OCI-LY1 (cell line): ENCODE data around the gene MFAP3L.

Source experiments
- H2AFZ ChIP-seq: fragments of 200-600 bp; sonication (generic), shearing (Covaris generic); 2 replicates; pipeline ENCODE4 v1.6.0; 2014; ENCODE audit warnings: antibody characterized with exemption, mild to moderate bottlenecking, low read length
- H3F3A ChIP-seq: fragments of 200-600 bp; sonication (generic), shearing (Covaris generic); 2 replicates; pipeline ENCODE4 v1.6.0; 2014; ENCODE audit warnings: mild to moderate bottlenecking, antibody characterized with exemption, low read length, moderate library complexity; ENCODE audit not compliant: insufficient read depth
- H3K27ac ChIP-seq: fragments of 200-600 bp; sonication (generic); 2 replicates; pipeline ENCODE4 v1.5.1; 2014; ENCODE audit warnings: low read length, mixed run types, mild to moderate bottlenecking, low read depth; ENCODE audit not compliant: poor library complexity, severe bottlenecking
- H3K27me3 ChIP-seq: fragments of 200-600 bp; sonication (generic); 2 replicates; pipeline ENCODE4 v1.6.0; 2014; ENCODE audit warnings: antibody characterized with exemption, mild to moderate bottlenecking, low read length, moderate library complexity; ENCODE audit not compliant: insufficient read depth
- H3K36me3 ChIP-seq: fragments of 200-600 bp; sonication (generic); 2 replicates; pipeline ENCODE4 v1.6.1; 2014; ENCODE audit warnings: mild to moderate bottlenecking, antibody characterized with exemption, low read length, moderate library complexity, mixed read lengths; ENCODE audit not compliant: insufficient read depth
- H3K4me1 ChIP-seq: fragments of 200-600 bp; sonication (generic); 2 replicates; pipeline ENCODE4 v1.5.1; 2014; ENCODE audit warnings: mild to moderate bottlenecking, low read length, moderate library complexity; ENCODE audit not compliant: insufficient read depth, severe bottlenecking
- H3K4me2 ChIP-seq: fragments of 200-600 bp; sonication (generic), shearing (Covaris generic); 2 replicates; pipeline ENCODE4 v1.6.1; 2014; ENCODE audit warnings: low read length
- H3K4me3 ChIP-seq: fragments of 200-600 bp; sonication (generic); 2 replicates; pipeline ENCODE4 v1.5.1; 2014; ENCODE audit warnings: low read length, low read depth, mild to moderate bottlenecking, mixed read lengths; ENCODE audit not compliant: poor library complexity, severe bottlenecking
- H3K79me2 ChIP-seq: fragments of 200-600 bp; shearing (Covaris generic); 2 replicates; pipeline ENCODE4 v1.6.1; 2016; ENCODE audit warnings: mixed run types, low read length, mixed read lengths; ENCODE audit not compliant: insufficient read depth
- H3K9ac ChIP-seq: fragments of 200-600 bp; sonication (generic), shearing (Covaris generic); 2 replicates; pipeline ENCODE4 v1.6.1; 2014; ENCODE audit warnings: mild to moderate bottlenecking, low read length, mixed read lengths
- H3K9me2 ChIP-seq: fragments of 200-600 bp; sonication (generic), shearing (Covaris generic); 2 replicates; pipeline ENCODE4 v1.6.1; 2014; ENCODE audit warnings: low read depth, mild to moderate bottlenecking, low read length, mixed read lengths
- H3K9me3 ChIP-seq: fragments of 200-600 bp; shearing (Covaris generic); 2 replicates; pipeline ENCODE4 v1.6.1; 2014; ENCODE audit warnings: low read length, mixed read lengths
- H4K20me1 ChIP-seq: fragments of 200-600 bp; sonication (generic), shearing (Covaris generic); 2 replicates; pipeline ENCODE4 v1.6.0; 2016; ENCODE audit warnings: mild to moderate bottlenecking, low read length; ENCODE audit not compliant: insufficient read depth
- CTCF ChIP-seq: fragments of 200-600 bp; sonication (generic), shearing (Covaris generic); IDR thresholded peaks from 2 replicates; pipeline ENCODE4 v1.5.1; 2017; ENCODE audit warnings: mild to moderate bottlenecking, antibody characterized with exemption, low read length, moderate library complexity, mixed read lengths
- EZH2 ChIP-seq: fragments of 200-600 bp; sonication (generic), shearing (Covaris generic); IDR thresholded peaks from 2 replicates; pipeline ENCODE4 v1.8.0; 2017; ENCODE audit warnings: borderline replicate concordance, mixed run types, mild to moderate bottlenecking, antibody characterized with exemption, low read length, moderate library complexity, mixed read lengths

The MFAP3L gene

GRCh38 chr4:170027181-170027829 is 1.1 kb upstream of the MFAP3L start:
- Histone ChIP-seq H3K4me1 (no peaks in the 10 kb centered on the region), H3K36me3 (no peaks in the 10 kb centered on the region), H3K27ac (no peak overlapping the region), H3K79me2 (no peaks in the 10 kb centered on the region), H3K9me3 (no peaks in the 10 kb centered on the region), H3K4me2 (no peak overlapping the region), H2AFZ (no peak overlapping the region), H3K27me3 (no peaks in the 10 kb centered on the region), H3K9me2 (no peaks in the 10 kb centered on the region), H3K9ac (no peak overlapping the region), H3K4me3 (no peak overlapping the region), H3F3A (no peaks in the 10 kb centered on the region), H4K20me1 (no peaks in the 10 kb centered on the region)
- TF ChIP-seq CTCF, result no peak
- TF ChIP-seq EZH2, result no peak

- H3K4me3 ChIP-seq, result no peak overlapping the region
- no peaks in the 10 kb centered on the region for H3K79me2 ChIP-seq
- no peaks in the 10 kb centered on the region for H3K9me3 ChIP-seq
- H2AFZ ChIP-seq, result no peak overlapping the region
- H3K27ac ChIP-seq, result no peak overlapping the region
- no peak overlapping the region for H3K9ac ChIP-seq
- H3K36me3 ChIP-seq, result no peaks in the 10 kb centered on the region
- no peaks in the 10 kb centered on the region for H3K27me3 ChIP-seq
- no peaks in the 10 kb centered on the region for H3F3A ChIP-seq
- H3K4me2 ChIP-seq, result no peak overlapping the region
- H4K20me1 ChIP-seq, result no peaks in the 10 kb centered on the region
- no peaks in the 10 kb centered on the region for H3K4me1 ChIP-seq
- TF ChIP-seq EZH2, result no peak
- no peak for TF ChIP-seq CTCF
- H3K9me2 ChIP-seq, result no peaks in the 10 kb centered on the region
Observed at GRCh38 chr4:170025523-170026252, 507 bp downstream of the MFAP3L start.

GRCh38 chr4:170022211-170022610 is 4.0 kb downstream of the MFAP3L start:
- no peaks in the 10 kb centered on the region for H3K36me3 ChIP-seq
- no peak overlapping the region for H3K4me2 ChIP-seq
- no peak overlapping the region for H3K27ac ChIP-seq
- H3K4me1 ChIP-seq, result no peaks in the 10 kb centered on the region
- no peaks in the 10 kb centered on the region for H3K9me2 ChIP-seq
- no peaks in the 10 kb centered on the region for H4K20me1 ChIP-seq
- H3K79me2 ChIP-seq, result no peaks in the 10 kb centered on the region
- H3F3A ChIP-seq, result no peaks in the 10 kb centered on the region
- no peak overlapping the region for H2AFZ ChIP-seq
- no peaks in the 10 kb centered on the region for H3K9me3 ChIP-seq
- no peak overlapping the region for H3K9ac ChIP-seq
- no peak overlapping the region for H3K4me3 ChIP-seq
- no peaks in the 10 kb centered on the region for H3K27me3 ChIP-seq
- no peak for TF ChIP-seq CTCF
- TF ChIP-seq EZH2, result no peak
